ENCODE measurements around the gene NLRP7.

DNA sequence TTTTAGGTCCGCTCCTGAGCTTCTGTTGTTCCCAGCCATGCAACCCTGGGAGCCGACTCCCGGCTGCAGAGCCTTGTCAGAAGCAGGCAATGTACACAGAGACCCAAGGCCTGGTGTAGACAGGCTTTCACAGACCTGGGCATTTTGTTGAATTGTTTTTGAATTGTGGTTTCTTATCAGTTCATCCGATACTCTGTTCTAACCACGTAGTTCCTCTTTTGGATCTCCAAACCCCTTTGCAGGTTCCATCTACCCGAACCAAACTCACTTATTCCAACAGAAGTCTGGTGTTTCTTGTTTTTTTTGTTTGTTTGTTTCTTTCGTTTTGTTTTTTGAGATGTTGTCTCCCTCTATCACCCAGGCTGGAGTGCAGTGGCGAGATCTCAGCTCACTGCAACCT lies 12.5 kb upstream of the NLRP7 start:
- TF ChIP-seq JUN (IDR thresholded peaks at IDR 0.05; ENCODE audit: borderline replicate concordance, insufficient read depth, insufficient read length, low read depth) = no peak
- no peak for TF ChIP-seq CTCF (IDR thresholded peaks at IDR 0.05; ENCODE audit: extremely low read depth in 1 of 2, insufficient read depth in 1 of 2, low read depth in 1 of 2, low read length in 2 of 2)
- TF ChIP-seq POLR2AphosphoS5 (IDR thresholded peaks at IDR 0.05; ENCODE audit: insufficient read depth, low read depth, low read length) = no peak
- no peak for TF ChIP-seq MAX (IDR thresholded peaks at IDR 0.05; ENCODE audit: insufficient read depth, insufficient read length)
